Stimulated activated CD4-positive, alpha-beta T cell treated with anti-CD3 and anti-CD28 coated beads, Interleukin-1b, Interleukin-23, amount 100 ng/mL, for 48 hours (primary cell): Measurements from ENCODE around the gene DCUN1D4.
"Not testable (repeated sequence)": the region's sequence is repeated elsewhere in the genome, so short reads cannot be mapped to it uniquely, and the experiment has no call there.

Experiments used
- DNase-seq: peaks from one replicate; pipeline ENCODE4 v3.0.0-alpha.2; 2020

DCUN1D4 gene

DNA sequence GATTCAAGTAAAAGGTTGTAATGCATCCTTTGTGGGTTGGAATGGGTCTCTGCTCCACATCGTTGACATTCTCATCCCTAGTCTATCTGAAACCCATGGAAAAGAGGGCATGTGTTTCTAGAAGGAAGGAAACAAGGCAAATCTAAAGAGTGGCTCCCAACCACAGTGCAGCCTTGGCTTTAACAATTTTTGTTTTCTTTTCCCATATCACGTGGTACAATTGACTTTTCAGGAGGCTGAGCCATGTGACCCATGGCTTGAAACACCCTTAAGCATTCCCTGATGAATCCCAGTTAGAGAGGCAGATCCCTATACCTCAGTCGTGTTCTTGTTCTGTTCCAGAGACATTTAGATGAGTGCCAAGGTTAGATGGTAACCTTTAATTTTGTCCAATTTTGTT is 12.8 kb downstream of the DCUN1D4 start:
- DNase-seq: no peak

DNA sequence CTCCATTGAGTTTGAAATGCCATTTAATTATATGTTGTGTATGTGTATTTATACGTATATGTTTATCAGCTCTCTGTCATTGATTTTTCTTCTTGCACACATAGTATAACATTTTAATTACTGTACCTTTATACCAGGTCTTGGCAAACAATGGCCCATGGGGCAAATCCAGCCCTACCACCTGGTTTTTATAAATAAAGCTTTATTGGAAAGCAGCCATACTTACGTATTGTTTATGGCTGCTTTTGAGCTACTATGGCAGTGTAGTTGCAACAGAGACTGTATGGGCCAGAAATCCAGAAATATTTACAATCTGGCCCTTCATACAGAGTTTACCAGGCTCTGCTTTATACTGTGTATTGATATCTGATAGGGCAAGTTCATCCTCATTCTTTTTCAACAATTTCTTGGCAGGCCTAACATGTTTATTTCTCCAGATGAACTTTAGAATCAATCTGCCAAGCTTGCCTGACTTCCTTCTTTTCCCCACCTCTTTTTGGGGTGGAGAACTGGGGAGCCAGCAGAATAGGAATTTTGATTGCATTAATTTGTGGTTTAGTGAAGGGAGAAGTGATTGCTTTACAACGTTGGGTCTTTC is 15.8 kb downstream of the DCUN1D4 start:
- no peak for DNase-seq

DNA sequence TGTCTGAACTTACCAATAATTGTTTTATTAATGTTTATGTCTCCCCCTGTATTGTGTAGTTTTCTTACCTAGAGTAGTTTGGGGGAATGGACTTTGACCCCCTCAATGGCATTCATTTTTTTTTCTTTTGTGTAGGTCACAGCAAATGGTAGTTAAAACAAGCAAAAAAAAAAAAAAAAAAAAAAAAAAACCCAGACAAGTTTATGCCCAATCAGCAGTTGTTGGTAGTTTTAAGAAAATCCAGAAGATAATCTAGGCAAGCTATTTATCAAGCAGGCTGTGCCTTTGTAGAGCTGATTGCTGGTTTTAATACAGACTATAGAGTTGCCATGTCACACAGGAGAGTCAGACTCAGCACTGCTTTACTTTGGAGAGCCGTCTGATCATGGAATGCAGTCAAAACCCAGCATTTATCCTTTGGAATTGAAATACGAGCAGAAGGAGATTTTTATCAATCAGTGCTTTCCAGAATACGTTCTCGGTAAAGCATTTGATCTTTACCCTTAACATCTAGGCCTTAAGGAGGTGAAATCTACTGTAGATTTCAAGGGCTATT is 16.6 kb downstream of the DCUN1D4 start:
- DNase-seq: no peak

DNA sequence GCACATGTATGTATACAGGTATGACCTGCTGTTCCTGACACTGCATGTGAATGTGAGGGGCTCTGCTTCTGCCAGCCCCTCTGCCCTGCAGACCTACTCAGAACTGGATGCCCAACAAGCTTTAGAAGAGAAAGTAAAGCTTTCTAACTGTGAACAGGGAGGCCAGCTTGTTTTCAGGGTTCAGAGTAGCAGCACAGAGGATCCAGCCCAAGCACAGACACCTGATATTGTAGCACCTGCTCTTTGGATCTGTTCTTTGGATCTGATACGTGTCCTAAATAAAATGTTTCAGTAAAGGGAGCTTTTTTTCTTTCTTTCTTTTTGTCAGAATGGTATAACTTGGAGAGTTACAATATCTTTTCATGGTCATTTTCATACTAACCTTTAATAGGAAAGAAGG is 19.2 kb downstream of the DCUN1D4 start:
- no peak for DNase-seq

DNA sequence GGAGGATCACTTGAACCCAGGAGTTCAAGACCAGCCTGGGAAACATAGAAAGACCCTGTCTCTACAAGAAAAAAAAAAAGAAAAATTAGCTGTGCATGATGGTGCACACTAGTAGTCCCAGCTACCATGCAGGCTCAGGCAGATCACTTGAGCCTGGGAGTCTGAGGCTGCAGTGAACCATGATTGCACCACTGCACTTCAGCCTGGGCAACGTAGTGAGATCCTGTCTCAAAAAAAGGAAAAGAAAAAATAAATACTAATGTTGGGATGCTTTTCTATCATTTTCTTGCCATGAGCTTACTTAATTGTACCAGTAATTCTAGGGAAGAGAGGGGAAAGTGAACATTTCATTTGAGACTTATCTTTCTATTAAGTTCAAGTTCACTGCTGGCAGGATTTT is 19.8 kb downstream of the DCUN1D4 start:
- DNase-seq: no peak

DNA sequence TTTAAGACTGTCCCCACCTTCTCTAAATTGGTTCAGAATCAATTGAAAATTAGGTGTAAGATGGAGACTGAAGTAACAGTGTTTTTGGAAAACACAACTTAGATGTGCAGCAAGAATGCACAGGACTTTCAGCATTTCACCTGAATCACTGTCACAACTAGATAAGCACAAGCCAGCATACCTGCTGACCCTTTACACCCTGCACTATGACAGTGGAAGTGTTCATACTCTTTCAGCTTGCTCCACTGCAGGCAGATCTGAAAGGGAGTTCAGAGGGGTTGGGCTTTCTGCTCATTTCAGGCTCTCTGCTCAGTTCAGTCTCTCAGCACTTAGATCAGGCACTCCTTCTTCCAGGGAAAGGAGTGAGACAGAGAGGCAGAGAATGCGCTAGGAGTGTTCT is 22.8 kb downstream of the DCUN1D4 start:
- no peak for DNase-seq

DNA sequence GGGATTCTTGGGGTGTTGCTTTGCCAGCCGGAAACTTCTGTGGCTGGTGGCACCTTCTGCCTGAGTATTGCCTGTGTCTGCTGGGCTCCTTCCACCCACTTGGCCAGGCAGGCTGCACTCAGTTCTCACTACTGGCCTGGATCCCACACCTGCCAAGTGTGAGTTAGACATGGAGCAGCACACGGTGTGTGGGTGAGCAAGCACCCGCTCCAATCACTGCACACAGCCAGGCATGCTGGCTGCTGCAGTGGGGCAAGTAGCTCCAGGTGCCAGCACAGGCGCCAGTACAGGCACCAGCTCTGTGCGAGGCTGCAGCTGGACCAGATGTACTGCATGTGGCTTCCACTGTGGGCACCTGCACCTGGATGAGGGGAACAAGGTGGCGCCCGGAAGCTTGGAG is 23.9 kb downstream of the DCUN1D4 start:
- DNase-seq: no peak

DNA sequence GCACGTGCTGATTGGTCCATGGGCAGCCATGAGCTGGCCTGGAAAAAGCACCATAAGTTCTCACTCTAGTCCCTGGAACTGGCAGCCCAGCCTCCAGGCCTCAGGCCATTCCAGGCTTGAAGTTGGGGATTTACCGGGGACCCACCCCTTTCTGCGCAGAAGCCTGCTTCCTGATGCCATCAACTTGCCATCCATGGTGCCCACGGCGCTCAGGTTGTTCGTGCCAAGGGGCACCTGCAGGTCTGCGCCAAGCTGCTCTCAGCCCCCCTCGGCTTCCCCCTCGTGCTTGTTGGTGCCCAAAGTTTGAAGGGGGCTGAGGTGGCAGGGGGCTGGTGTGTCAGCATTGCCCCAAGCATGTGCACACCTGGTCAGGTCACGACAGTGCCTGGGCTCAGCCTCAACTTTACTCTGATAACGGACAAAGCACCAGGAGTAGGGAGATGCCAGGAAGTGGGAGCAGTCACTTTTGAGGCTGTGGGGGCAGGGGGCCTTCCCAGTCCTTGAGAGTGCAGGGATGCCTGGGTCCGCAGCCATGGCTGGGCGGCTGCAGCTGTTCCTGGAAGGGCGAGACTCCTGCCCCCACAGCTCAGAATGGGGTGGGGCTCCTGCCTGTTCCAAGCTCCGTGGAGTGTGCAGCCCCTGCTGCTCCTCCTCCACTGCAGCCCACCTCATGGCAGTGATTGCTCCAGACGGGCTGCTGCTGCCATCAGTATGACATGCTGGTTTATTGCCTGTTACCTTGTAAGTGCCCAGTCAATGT is 24.9 kb downstream of the DCUN1D4 start:
- no peak for DNase-seq

DNA sequence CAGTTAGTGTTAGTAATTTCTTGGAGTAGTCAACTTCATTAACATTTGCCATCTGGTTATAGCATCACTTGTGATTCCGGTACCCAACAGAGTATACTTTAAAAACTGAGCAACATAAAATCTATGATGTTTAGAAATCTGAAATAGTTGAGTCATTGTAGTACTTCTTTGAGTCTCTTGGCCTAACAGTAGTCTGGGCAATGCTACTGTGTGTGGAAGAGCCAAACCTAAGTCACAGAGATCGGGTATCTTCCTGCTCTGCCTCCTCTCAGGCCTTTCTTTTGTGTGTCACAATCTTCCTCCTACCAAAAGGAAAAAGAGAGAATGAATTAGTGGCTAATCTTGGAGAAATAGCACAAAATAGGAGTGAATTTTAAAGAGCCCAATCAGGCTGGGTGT is 25.5 kb downstream of the DCUN1D4 start:
- no peak for DNase-seq

DNA sequence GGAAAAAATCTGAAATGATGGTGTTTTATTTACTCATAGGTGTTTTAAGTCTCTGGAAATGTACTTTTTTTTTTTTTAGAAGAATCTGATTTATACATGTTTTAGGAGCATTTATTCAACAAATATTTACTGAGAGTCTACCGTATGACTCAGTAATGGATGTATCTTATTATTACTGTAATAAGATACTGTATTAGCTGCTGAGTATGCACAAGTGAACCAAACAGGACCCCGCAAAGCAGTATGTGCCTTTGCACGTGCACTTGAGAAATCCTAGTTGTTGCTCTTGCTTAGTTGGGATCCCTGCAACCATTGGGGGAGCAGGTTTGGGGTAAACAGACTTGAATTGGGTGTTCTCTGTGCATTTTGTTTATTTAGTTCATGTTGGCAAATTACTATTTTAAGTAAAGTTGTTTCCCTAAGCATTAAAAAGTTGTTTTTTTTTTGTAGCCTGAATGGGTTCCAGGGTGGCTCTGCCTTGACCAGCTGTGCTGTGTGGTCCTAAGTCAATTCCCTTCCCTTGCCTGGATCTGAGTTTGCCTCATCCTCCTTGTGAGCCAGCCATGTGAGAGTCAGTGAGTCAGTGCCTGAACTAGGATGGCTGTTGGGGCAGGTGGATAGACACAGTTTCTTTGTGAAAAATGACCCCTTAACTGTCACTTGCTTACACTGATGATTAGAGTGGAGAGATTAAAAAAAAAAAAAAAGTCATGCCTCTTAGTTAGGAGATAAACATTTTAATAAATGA is 27.7 kb downstream of the DCUN1D4 start:
- no peak for DNase-seq

DNA sequence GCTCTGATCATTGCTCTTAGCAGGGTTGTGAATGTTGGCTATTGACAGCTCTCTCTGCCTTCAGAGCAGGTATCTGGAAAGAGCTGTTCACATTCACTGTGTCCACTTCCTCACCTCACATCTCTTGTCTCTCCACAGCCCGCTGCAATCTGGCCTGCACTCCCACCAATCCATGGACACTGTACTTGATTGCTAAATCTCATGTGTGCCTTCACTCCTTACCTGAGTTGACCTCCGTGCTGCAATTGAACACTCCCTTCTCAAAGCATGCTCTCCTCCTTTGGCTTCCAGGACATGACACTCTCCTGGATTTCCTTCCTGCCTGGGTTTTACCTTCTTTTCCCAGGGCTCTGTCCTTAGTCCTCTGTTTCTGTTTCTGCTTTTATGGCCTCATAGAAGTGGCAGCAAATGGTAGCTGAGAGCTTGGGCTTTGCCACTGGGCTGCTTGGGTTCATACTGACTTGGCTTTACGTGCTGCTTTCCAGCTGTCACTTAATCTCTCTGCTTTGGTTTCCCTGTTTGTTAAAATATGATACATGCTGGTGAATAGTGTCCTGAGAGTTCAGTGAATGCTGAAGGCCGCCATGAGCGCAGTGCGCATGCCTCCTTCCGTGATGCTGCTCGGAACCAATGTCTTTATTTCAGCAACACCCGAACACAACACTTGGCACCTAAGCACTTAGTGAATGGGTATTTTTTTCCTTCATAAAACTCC is 29.5 kb downstream of the DCUN1D4 start:
- DNase-seq: no peak

DNA sequence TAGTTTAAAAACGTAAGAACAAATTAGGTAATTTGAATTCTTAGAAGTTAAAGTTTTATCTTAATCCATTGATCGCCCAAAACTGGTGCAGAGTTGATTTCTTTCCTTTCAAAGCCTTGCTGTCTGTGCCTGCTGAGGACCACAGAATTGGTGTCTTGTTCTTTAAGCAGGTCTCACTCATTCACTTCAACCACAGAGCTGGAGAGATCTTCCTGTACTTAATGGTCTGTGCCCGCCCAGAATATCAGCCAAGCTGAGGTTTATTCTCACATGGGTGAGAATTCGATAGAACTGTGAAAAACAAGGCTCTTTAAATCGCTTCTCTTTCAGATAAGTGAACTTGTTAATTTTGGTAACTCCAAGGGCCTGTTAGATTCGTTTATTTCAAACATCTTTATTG is 31.6 kb downstream of the DCUN1D4 start:
- no peak for DNase-seq

DNA sequence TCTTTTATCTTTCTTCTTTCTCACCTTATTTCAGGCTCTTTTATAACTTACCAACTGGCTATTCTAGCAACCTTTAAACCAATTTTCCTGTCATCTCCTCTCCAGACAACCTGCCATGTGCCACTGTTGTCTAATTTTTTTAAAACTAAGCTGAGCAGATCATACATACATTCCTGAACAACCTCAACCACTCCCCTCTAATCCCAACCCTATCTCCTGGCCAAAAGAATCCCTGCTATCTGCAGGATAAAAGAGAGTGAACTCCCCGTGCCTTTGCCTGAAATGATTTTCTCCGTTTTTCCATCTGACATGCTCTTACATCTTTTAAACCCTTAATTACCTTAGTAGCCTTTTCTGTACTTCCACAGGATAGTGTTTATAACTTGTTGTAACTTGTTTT is 35.5 kb downstream of the DCUN1D4 start:
- no peak for DNase-seq

DNA sequence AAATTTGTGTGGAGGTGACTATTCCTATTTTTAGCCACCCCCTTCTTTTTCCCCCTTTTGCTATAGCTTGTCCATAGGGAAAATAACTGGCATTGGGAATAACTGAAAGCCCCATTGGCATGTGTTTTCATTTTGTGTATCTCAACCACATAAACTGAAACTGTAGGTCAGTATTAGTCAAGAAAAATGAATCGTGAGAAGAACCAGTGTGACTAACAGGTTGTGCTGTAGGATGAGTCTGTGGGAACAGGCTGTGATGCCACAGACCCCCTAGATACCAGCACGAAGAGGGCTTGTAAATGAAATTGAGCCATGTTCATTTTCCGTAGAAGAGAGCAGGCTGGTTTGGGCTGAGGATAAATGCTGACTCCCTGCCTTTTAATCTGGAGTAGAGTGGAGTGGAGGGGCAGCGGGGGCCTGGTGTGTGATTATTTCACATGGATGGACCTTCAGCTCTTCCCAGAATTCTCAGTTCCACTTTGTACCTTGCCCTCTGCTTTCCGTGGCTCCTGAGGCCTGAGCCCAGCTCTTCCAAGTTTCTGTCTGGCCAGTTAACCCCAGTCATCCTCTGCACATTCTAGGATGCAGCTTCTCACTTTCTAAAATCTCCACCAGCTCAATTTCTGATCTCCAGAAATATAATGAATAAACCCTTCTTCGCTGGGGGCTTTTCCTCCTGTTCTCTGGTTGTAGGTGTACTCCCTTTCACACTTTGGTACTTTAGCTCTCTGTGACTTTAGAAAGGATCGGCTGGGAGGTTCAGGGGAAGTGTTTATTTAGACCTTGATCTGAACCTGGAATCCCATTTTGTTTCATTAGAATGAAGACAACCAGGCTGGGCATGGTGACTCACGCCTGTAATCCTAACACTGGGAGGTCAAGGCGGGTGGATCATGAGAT is 37.3 kb downstream of the DCUN1D4 start:
- DNase-seq: no peak

DNA sequence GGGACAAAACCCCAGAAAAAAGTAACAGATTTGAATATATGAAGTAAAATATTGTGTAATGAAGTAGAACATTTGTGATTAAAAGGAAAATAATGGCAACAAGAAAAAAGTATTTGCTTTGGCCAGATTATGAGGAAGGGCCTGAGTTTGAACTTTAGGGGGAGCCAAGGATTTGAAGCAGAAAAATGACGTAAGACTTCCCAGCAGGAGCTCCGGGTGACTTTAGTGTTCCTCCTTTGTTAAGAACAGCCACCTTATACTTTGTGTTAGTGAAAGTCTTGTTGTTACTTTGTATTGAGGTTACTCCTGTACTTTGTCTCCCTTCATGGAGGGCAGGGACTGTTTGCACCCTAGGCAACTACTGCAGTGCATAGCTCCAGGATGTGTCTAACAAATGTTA is 41.1 kb downstream of the DCUN1D4 start:
- no peak for DNase-seq

DNA sequence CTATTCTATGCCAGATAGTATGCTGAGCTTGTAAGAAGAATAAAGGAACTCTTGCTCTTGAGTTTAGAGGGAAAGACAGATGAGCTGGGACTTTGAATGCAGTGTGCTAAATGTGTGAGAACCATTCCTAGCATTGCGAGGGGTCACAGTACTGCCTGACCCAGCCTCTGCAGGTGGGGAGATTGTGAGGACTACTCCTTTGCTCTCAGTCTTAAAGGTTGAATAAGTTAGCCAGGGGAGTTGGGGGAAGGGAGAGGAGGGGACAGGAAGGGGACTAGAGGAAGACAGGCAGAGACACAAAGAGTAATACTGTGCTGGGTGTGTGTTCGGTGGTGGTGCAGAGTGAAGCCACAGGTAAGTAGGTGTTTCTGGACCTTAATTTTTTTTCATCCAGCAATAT is 41.7 kb downstream of the DCUN1D4 start:
- no peak for DNase-seq

DNA sequence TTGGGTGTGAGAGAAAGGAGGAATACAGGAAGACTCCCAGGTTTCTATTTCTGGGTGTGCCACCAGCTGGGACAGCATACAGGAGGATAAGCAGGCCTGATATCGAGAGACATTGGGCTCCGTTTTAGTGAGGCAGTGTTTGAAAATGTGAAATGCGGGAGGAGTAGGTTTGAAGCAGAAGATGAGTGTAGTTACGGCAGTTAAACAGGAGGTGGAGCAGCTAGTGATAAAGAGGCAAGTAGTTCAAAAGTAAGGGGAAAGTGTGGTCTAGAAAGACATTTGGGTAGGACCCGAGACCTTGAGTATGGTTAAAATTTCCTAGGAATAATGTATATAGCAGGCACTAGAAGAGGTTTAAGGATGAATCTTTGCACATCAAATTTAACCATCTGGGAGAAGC is 42.4 kb downstream of the DCUN1D4 start:
- no peak for DNase-seq

DNA sequence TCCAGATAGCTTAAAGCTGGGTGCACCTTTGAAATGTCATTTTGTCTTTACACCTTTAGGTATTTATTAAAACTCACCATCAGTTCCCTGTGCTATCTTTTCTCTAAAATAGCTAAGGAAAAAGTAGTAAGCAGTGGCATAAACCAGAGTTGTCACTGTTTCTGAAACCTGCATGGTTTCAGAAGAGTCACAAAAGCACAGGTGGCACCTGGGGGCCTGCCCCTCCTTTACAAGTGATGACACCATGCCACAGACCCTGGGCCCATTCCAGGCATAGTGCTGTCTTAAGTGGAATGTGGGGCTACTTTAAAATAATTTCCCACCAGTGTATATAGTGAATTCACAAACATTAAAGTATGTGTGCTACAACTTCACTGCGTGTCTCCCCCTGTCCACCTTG is 47.8 kb downstream of the DCUN1D4 start:
- no peak for DNase-seq

DNA sequence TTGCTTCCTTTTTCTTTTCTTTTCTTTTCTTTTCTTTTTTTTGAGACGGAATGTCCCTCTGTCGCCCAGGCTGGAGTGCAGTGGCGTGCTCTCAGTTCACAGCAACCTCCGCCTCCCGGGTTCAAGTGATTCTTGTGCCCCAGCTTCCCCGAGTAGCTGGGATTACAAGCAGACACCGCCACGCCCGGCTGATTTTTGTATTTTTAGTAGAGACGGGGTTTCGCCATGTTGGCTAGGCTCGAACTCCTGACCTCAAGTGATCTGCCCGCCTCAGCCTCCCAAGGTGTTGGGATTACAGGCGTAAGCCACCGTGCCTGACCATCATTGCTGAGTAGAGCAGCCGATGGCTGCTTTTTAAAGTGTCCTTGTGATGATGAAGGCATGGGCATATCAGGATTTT is 50.4 kb downstream of the DCUN1D4 start:
- DNase-seq: not testable (repeated sequence)

DNA sequence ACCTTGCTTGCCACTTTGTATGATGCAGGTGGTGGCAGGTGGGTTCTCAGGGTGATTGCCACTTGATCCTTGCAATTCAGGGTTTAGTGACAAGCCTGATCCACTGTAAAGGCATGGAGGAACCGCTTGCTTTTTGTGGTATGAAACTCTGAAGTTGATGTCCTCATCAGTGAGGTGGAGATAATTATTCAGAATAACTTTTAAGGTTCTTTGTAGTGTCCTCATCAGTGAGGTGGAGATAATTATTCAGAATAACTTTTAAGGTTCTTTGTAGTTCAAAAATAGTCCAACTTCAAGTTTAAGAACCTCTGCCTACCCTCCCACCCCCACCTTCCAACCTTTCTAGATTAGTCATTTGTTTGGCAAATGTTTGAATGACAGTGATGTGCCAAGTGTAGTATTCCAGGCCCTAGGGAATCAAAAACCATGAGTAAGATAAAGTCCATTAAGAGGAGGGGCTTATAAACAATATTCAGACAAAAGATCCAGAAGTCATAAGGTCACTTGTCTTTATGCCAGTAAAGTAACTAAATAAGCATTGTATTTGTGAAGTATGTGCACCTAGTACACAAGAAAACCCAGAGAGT is 51.2 kb downstream of the DCUN1D4 start:
- DNase-seq: no peak

DNA sequence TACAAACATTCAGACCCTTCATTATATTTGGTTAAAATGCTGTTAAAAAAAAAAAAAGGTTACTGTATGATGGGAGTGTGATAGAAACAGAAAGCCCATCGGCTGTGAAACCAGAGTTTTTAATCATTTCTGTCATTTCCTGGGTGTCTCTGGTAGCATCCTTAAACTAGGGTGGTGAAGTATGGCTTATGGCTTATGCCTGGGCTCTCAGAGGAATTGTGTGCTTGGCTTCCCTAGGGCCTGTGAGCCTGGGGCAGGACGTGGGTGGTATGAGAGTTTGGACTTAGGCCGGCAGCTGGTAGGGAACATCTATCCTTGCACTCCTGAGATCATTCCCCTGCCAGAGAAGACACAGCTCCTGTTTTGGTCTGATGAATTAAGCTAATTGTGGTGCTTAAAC is 52.2 kb downstream of the DCUN1D4 start:
- no peak for DNase-seq
